Measurements from ENCODE around the gene NEIL1. TPM values are rescaled to one million over a fixed set of nuclear protein-coding genes. Genes with fewer than 3 reads are reported as not detected.

Gene NEIL1
- total and polyA plus RNA-seq, 12 donors, result 4.1 to 41.6 (median 8.1) TPM

DNA sequence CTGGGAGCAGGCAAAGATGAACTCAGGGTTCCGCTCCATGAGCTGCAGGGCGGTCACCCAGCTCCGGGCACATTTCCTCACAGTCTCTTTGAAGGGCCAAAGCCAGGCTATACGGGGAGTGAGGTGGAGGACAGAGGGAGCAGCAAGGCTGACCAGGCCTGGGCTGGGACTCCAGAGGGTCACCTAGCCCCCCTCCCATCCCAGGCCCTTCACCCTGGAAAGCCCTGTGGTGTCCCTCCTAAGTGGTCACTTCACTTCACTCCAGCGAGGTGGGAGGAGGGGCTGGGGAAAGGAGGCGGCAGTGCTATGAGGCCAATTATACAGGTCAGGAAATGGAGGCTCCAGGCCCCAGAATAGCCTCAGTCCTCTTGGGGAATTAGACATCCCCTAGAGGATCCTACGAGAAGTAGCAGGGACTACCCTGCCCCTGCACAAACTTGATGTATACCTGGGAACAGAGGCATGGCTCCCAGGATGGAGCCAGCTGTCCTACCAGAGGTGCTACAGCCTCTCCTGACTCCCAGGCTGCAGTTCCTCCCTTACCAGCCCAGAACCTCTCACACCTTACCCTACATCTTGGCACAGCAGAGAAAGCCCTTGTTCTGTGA is 15.9 kb downstream of the NEIL1 start:
- intact Hi-C loops (cut with DNase I), result loop anchor here in 1 of 10 donors (10.0 kb wide), 1 partner anchor 262 kb away; the partner anchor contains the start of gene SNUPN
- H3K4me3 ChIP-seq, result no peak overlapping the region
- no peaks in the 10 kb centered on the region for H3K27me3 ChIP-seq
- no peak for ATAC-seq
- H3K36me3 ChIP-seq, result peaks cover 0 to 99% (median 73%) of the 10 kb centered on the region in 9 donors
- H3K4me1 ChIP-seq, result peaks cover 0 to 11% (median 9%) of the 10 kb centered on the region in 9 donors
- WGBS, 2 donors, result 81 to 82% methylated on average over 7 of the region's 7 CpGs
- no peak for TF ChIP-seq CTCF (IDR thresholded peaks at IDR 0.05)
- no peak overlapping the region for H3K27ac ChIP-seq
- no peak for DNase-seq
- H3K9me3 ChIP-seq, result no peaks in the 10 kb centered on the region

DNA sequence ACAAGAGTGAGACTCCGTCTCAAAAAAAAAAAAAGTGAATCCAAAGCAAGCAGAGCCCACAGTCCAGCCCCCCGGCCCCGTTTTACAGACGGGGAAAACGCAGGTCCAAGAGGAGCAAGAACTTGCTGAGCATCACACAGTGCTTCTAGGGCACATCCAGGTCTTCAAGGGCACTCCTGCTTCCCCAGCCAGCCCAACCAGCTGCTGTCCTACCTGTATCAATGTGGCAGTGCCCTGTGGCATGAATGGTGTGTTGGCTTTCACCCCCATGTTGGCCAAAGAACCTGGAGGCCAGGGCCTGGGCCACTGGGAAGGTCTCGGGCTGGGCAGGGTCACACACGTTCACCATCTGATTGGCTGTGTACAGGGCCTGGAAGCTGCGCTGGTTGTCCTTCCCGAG is 16.9 kb downstream of the NEIL1 start:
- WGBS, 2 donors, result 93 to 95% methylated on average over 9 of the region's 9 CpGs
- no peak overlapping the region for H3K4me3 ChIP-seq
- H3K36me3 ChIP-seq, result peaks cover 0 to 88% (median 65%) of the 10 kb centered on the region in 9 donors
- no peaks in the 10 kb centered on the region for H3K27me3 ChIP-seq
- DNase-seq (no peak), ATAC-seq (no peak)
- peaks cover 0 to 14% (median 10%) of the 10 kb centered on the region in 9 donors for H3K4me1 ChIP-seq
- TF ChIP-seq CTCF (IDR thresholded peaks at IDR 0.05), result no peak
- no peaks in the 10 kb centered on the region for H3K9me3 ChIP-seq
- intact Hi-C loops (cut with DNase I), result loop anchor here in 1 of 10 donors (10.0 kb wide), 1 partner anchor 261 kb away; the partner anchor contains the start of gene SNUPN
- no peak overlapping the region for H3K27ac ChIP-seq

GRCh38 chr15:75364881-75365280 is 18.0 kb downstream of the NEIL1 start:
- Histone ChIP-seq H3K27ac (no peak overlapping the region), H3K36me3 (peaks cover 0 to 77% (median 63%) of the 10 kb centered on the region in 9 donors), H3K9me3 (no peaks in the 10 kb centered on the region), H3K27me3 (no peaks in the 10 kb centered on the region), H3K4me3 (no peak overlapping the region), H3K4me1 (peaks cover 5 to 24% (median 21%) of the 10 kb centered on the region in 9 donors)
- 90 to 92% methylated on average over 6 of the region's 6 CpGs for WGBS, 2 donors
- no peak for ATAC-seq
- no peak for TF ChIP-seq CTCF (IDR thresholded peaks at IDR 0.05)
- intact Hi-C loops (cut with DNase I), result loop anchor here in 6 of 10 donors (5.0 to 10.0 kb wide), 6 partner anchors 87 to 437 kb away; partner anchors contain the start of genes SIN3A (in 3 of the 6), SNUPN (in 2 of the 6) and IMP3 (in 1 of the 6)
- no peak for DNase-seq

GRCh38 chr15:75366163-75366562 is 19.3 kb downstream of the NEIL1 start:
- Histone ChIP-seq H3K27ac (no peak overlapping the region), H3K36me3 (peaks cover 0 to 77% (median 55%) of the 10 kb centered on the region in 9 donors), H3K27me3 (no peaks in the 10 kb centered on the region), H3K4me1 (peaks cover 5 to 25% (median 22%) of the 10 kb centered on the region in 9 donors), H3K4me3 (no peak overlapping the region), H3K9me3 (no peaks in the 10 kb centered on the region)
- ATAC-seq, result no peak
- no peak for TF ChIP-seq CTCF (IDR thresholded peaks at IDR 0.05)
- DNase-seq, result no peak
- intact Hi-C loops (cut with DNase I), result loop anchor here in 6 of 10 donors (5.0 to 10.0 kb wide), 6 partner anchors 86 to 436 kb away; partner anchors contain the start of genes SIN3A (in 3 of the 6), SNUPN (in 2 of the 6) and IMP3 (in 1 of the 6)
- 97% methylated on average over 3 of the region's 3 CpGs for WGBS, 2 donors

Data from heart right ventricle (tissue), 16 donors.